SKM-1 (cell line): Measurements from ENCODE around the gene SRGAP1.

Source experiments
- DNase-seq: peaks from one replicate; lab custom pipeline; 2025; ENCODE audit not compliant: unreplicated experiment; lab: John Stamatoyannopoulos, UW

The SRGAP1 gene

DNA sequence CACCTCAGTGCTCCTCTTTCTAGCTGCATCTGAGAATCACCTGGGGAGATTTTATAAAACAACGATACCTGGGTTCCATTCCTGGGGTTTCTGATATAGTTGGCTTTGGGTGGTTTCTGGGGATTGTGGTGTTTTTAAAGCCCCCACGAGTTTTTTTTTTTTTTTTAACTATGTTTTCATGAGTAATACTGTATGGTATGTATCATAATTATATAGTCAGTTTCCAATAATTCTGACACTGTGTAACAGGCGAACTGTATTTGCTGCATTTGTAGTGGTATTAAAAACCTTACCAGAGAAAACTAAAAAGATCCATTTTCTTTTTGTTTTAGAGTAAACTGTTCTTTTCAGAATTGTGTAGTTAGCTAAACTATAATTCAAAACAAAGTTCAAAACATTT, 84.9 kb downstream of the SRGAP1 start:
- no peak for DNase-seq

DNA sequence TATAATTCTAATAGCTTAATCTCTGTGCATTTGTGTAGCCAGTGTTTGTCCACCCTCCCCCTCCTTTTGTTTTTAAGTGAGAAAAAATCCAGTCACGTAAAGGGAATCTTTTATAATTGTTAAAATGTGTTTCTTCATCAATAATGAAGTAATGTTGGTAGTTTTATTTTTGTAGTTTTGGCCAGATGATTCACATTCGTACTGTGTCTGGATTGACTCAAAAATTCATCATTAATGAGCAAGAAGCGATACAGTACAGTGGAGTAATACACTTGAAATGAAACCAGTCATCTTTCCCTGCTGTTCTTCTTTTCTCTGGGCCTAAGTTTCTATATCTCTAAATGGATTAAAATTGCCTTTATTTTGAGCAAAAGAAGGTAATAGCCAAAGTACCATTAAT, 86.5 kb downstream of the SRGAP1 start:
- DNase-seq: no peak

DNA sequence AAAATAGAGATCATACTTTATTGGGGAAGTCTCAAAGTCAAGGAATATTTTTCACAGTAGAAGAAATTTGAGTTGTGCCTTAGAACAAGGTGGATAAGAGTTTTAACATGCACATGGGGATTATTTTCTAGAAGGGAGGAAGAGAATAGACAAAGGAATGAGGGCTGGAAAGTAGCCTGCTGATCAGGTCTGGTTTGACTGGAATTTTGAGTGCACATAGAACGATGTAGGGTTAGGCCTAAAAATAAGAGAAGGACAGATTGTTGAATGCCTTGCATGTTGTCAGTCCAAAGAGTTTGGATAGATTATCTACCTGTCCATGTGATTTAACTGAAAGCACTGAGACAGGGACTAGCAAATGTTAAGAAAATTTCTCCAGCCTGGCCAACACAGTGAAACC, 87.2 kb downstream of the SRGAP1 start:
- DNase-seq: no peak

DNA sequence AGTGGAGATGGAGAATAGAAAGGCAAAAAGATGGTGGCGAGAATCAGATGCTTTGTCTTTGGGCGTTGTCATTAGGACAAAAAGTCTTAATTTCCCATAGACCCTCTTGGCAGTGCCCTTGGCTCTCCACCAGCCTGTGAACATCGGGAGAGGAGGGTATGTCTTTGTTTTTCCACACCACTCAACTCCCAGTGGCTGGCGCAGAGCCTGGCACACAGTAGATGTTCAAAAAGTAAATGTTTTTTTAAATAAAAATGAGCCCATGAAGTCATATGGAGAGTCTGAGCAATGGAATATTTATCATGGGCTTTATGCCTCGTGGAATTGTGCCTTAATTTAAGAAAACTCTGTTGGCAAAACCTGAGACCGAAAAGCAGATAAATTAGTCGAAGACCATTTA, 90.4 kb downstream of the SRGAP1 start:
- no peak for DNase-seq

DNA sequence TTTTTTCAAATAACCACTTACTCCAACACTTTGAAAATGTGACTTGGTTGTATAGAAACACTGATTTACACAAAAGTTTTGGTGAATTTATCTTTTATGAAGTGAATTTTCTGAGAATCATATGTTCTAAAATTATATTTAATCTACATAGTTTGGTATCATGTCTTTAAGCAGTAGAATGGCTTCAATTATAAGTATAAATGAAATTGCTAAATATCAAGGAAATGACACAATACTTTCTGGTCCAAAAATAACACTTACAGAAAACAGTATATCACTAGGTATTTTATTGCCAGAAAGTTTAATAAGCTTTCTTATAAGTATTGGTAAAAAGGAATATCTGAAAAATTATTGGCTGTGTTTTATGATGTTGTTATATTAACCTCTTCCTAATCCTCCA, 90.9 kb downstream of the SRGAP1 start:
- DNase-seq: no peak

DNA sequence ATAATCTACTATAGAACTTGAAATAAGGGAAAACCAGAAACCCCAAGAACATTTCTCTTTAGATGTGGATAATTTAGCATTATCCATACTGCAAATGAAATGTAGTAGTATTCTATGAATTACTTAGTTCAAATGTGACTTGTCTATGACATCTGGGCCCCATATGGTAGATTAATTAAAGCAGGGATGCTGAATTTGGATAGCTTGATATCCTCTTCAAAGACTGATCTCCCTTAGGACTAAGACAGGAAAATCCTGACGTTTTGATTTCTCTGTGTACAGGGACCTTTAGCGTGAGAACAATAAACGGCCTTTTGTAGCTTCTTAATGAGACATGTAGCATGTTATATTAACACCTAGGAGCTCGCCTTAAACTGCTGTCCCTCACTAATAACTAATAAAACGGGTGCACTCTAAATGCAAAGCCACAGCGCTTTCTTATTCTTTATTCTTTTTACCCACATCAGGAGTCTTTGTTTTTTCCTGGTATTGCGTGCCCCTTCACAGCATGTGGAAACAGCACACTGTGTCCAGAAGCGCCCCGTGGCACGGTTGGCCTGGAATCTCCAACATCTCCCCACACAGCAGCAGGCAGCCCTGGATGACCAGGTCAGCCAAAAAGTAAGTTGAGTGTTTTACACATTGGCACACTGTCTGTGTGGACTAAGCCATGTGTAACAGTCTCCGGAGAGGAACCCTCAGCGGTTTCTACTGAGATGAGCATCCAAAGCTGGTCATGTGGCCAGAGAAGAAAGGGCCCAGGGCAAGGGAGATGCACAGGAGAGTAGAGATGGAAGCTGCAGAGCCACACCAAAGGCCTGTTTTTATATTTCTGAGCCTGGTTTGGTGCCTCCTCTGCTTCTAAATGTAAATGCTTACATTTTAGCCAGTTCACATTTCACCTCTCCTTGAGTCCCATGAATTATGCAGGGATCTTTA, 93.1 kb downstream of the SRGAP1 start:
- no peak for DNase-seq

DNA sequence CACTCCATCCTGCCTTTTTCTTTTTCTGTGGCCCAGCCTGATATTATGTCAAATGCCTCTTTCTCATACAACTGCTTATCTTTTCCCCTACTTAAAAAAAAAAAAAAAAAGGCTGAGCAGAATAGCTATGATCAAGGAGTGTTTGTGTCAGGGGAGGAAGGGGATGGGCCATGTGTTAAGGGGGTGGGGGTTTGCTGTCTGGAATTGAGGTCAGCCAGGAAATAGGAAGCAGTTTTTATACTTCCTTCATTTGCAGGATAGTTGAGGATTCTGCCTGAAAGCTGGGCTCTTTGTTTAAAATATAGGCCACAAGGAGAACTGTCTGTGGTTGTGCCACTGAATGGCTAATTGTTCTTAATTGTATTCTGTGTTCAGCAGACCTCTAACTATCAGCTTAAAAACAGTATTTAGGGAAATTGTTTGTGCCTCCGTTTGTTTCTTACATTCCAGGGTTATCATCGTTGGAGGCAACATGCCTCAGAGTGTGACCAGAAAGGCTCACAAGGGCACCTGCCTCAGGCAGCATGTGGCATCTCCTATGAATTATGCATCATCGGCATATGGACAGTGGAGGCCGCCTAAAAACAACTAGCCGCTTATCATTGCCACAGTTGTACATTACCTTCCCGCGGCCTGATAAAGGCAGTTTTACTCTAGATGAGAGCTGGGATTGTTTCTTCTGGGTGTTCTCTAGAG, 96.0 kb downstream of the SRGAP1 start:
- no peak for DNase-seq

DNA sequence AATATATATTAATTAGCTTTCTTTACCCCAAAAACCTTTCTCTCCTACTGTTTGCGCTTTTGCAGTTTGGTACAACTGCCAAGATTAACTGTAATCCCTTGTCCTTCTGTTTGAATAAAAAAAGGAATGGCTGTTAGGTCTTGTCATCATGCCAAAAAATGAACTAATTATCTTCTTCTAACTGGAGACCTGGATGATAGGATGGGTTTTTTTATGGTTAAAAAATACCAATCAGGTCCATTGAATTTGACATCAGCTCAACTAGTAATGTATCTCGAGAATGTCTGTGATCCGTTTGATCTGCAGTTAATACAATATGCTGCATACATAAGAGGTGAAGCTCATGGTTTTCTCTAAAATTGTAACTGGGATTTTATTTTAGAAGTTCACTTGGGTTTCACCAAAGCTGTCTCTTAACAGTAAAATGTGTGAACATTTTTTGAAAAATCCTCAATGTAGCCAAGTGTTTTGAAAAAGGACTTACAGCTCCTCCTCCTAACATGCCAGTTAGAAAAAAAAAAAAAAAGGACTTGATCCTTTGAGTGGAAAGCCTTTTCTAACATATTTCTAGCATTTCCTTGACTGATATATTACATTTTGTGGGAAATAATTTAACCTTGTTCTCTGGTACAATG, 96.8 kb downstream of the SRGAP1 start:
- no peak for DNase-seq

DNA sequence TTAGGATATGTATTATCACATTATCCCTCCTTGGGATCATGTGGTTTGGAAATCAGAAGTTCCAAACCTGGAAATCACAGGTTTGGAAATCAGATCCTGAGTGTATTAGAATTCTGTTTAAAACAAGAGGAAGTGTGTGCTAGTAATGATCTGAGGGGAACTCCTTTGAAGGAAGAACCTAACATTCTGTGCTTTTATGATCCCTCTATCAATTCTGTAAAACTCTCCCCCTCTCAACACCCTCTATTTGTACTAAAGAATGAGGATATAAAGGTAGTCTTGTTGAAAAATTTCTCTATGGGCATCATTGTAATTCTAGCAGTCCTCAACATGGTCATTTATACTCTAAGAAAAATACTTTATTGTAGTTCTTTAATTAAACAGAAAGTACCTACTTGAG, 97.4 kb downstream of the SRGAP1 start:
- no peak for DNase-seq

DNA sequence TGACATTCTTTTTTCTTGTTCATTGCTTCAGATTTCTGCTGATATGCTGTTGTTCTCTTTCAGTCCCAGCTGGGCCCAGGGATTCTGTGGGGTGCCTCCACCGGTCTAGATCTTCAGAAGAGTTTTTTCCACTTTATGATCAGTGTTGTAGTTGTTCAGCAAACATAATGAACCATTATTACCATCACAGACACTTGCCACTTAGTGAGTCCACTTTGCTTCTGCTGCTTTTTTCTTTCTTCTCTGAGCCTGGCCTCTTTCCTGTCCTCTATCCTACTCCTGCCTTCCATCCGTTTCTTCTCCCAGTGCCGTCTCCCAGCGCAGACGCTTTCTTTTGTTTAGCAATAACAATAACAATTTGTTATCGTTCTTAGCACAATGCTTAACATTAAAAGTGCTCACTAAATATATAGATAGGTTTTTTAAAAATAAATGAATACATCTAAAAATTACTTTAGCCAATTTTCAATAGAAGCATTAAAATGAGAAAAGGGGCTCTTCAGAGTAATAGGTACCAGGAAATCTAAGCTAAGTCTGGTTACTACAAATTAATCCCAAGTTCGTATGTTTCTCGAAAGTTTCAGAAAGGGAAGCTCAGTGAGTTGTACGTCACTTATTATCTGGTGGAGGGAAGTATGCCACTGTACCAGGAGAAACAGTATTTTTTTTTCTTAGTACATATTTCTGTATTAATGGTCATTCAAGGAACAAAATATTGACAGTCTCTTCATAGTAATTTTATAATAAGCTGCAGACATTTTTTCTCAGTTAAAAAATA, 98.2 kb downstream of the SRGAP1 start:
- no peak for DNase-seq

DNA sequence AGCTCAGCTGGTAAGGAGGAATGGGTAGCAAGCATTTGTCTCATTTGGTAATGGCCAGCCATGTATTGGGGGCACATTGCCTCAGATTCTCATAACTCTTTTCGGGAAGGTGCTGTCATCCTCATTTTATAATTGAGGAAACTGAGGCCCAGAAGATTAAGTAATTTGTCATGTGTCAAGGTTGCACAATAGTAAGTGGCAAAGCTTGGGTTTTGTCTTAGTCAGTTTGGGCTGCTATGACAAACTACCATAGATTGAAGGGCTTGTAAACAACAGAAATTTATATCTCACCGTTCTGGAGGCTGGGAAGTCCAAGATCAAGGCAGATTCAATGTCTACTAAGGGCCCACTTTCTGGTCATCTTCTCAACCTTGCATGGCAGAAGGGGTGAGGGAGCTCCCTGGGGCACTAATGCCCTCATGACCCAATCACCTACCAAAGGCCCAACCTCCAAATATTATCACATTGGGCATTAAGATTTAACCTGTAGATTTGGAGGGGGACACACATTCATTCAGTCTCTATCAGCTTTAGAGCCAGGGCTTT, 99.6 kb downstream of the SRGAP1 start:
- no peak for DNase-seq

DNA sequence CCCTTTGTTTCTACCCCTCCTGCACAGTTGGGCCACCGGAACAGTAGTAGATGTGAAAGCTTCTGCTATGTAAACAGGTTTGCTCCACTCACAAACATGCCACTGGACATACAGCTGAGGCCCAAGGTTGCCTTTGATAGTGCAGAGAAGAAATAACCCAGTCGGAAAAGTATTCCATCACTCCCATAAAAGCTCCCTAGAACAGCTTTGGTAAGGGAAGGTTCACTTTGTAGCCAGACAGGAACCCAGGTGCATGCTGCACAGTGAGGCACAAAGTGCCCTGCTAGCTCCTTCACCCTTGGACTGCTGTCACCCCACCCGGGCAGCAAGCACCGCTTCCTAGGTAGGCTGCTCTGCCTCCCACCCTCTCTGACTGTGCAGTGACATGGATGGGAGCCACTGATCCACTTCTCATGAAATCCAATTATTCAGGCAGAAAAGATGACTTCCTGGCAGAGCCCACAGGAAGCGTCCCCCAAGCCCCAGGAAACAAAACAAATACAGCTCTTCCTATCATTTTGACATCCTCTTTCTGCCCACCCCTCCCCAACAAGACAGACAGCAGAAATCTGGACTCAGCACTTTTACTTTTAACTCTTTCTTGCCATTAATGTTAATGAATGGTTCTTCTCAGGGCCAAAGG, 100.2 kb downstream of the SRGAP1 start:
- DNase-seq: no peak

DNA sequence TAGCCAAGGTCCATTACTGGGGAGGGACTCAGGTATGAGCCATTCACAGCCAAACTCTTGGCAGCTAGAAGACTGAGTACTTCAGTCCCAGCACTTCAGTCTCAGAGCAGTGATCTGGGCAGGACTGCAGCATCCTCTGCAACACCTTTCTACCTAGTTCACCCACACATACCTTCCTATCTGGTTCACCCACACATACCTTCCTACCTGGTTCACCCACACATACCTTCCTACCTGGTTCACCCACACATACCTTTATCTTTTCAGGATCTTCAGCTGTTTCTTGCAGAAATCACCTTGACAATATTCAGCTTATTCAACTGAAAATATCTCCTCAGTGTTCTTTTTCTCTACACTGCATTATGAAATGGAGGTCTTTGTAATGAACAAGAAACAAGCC, 101.3 kb downstream of the SRGAP1 start:
- no peak for DNase-seq

DNA sequence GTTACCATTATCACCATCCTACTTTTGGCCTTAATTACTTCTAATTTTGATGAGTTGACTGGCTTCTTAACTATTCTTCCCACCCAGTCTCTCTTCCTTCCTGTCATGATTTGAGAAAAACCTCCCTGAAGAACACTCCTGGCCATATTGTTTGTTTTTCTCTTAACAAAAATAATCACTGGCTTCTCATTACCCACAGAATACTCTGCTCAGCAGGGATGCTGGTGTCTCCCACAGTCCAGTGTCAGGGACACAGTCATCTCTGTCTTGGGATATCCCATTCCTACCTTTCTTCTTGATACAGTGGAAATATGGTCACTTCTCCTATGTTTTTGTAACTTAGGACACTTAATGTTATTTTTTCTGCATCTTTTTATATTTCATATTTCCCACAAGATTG, 103.7 kb downstream of the SRGAP1 start:
- no peak for DNase-seq

DNA sequence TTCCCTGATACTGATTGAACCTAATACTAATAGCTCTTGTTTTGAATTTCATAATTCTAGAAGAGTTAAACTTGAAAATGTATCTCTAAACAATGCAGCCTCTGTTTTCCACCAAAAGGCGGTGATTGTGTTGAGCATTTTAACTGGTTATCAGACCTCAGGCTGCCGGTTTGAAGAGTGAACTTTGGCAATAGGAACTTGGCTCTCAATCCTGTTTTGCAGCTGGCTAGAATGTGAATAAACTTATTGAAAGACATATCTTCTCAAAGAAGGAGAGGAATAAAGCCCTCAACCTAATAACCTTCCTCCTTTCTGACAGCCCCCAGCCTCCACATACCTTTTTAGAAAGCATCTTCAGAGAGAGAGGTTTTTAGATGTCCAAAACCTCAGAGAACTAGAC, 105.4 kb downstream of the SRGAP1 start:
- no peak for DNase-seq

DNA sequence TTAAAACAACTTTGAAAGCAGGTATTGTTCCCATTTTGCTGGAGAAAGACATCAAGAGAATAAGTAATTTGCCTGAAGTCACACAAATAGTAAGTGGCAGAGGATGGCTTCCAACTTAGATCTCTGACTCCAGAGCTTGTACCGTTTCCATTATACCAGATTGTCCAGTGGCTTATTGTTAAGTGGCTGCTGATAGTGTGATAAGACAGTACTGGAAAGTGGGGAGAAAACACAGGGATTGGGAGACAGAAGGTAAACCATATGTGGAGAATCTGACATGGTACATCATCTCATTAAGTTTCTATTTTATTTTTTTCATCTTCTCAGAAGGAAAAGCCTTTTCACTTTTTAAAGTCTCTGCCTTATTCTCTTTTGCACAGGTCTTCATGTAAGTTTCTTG, 108.5 kb downstream of the SRGAP1 start:
- DNase-seq: no peak

DNA sequence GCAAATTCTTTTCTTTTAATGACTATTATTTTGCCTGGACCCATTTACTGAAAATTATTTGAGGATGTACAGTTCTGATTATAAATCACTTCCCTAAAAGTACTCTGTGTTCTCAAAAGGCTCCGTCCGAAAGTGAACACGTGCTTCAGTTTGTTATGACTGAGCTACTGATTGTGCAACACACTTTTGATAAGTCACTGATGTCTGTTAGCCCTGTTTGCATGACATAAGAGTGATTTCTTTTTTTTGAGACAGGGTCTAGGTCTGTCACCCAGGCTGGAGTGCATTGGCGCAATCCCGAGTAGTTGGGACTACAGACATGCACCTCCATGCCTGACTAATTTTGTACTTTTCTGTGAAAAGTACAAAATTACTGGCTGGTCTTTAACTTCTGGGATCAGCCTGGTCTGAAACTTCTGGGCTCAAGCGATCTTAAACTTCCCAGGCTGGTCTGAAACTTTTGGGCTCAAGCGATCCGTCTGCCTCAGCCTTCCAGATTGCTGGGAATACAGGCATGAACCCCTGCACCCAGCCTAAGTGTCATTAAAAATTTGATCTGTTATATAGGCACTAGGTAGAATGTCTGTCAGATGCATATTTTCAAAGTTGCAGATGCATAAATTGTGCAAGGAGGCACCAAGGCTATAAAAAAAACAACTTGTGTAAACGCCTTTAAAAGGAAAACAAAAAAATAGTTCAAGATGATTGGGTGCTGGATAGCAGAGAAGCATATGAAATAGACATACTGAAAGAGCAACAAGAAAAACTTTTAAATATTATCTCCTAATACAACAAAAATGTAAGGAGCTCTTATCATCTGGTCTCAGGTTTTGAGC, 111.5 kb downstream of the SRGAP1 start:
- DNase-seq: no peak

DNA sequence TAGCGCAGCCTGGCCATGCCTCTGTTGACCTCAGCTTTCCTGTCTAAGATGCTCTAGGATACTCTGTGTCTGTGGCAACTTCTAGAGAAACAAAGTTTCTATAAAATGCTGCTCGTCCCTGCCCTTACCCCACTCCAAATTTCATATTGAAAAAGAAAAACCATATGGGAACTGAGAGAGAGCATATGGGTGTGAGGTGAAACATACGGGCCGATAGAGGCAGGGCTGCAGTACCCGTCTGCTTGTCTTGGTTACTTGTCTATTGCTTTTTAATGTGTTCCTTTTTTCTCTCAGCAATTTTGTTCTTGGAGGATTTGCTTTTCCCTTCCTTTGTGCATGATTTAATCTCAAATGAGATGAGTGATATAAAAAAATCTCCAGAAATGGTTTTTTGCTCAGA, 113.0 kb downstream of the SRGAP1 start:
- DNase-seq: no peak

DNA sequence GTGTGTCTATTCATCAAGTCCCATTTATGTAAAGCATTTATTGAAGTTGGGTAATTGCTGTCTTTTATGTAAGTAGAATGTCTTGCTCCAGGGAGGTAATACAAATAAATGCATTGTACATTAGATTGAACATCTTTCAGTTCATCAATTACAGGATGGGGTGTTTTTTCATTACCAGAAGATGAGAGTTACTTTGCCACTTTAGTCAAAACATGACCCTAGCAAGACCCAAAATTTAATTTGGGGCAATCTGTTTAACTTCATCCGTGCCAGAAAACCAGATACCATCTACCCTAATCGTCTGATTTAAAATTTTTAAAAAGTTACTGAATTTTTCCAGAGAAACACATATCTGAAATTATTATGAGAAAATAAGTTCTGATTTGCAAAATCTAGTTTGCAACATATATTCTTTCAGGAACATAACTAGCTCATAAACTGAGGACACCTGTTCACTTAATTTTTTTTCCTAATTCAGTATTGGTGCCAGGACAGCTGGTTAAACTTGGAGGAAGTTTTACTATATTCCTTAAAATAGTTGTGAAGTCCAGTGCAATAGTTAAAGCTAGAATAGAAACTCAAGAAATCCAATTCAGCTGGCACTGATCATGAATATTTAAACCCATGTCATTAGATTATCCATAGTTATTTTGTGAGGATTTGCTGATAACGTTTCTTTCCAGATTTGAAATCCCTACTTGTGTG, 114.5 kb downstream of the SRGAP1 start:
- DNase-seq: no peak
